ENCODE results near the gene NCAM2.

The NCAM2 gene

GRCh38 chr21:21466752-21467151, 468.5 kb downstream of the NCAM2 start:
- DNase-seq = no peak

- DNase-seq = no peak
Measured at GRCh38 chr21:21468003-21468402, 469.8 kb downstream of the NCAM2 start.

GRCh38 chr21:21481239-21481638, 483.0 kb downstream of the NCAM2 start:
- no peak for DNase-seq

GRCh38 chr21:21508859-21509258, 510.6 kb downstream of the NCAM2 start:
- DNase-seq = no peak

GRCh38 chr21:21530680-21531079, 532.5 kb downstream of the NCAM2 start:
- DNase-seq = no peak

- no peak for DNase-seq
Measured at GRCh38 chr21:21547368-21547953, 549.3 kb downstream of the NCAM2 start.

- no peak for DNase-seq
Measured at GRCh38 chr21:21559285-21560045, 561.3 kb downstream of the NCAM2 start.

Measured in DMS79 (cell line).